Activated T-helper 9 cell treated with anti-CD3 and anti-CD28 coated beads, Interleukin-2, amount 50 U/mL, for 16 hours (primary cell): ENCODE data around the gene CFAP57.

ENCODE experiments used
- DNase-seq: peaks from one replicate; pipeline ENCODE4 v3.0.0-alpha.2; 2020; ENCODE audit warnings: low read depth

The CFAP57 gene

GRCh38 chr1:43227143-43227764 lies 55.1 kb downstream of the CFAP57 start:
- peak; percentile 75 for DNase-seq

DNA sequence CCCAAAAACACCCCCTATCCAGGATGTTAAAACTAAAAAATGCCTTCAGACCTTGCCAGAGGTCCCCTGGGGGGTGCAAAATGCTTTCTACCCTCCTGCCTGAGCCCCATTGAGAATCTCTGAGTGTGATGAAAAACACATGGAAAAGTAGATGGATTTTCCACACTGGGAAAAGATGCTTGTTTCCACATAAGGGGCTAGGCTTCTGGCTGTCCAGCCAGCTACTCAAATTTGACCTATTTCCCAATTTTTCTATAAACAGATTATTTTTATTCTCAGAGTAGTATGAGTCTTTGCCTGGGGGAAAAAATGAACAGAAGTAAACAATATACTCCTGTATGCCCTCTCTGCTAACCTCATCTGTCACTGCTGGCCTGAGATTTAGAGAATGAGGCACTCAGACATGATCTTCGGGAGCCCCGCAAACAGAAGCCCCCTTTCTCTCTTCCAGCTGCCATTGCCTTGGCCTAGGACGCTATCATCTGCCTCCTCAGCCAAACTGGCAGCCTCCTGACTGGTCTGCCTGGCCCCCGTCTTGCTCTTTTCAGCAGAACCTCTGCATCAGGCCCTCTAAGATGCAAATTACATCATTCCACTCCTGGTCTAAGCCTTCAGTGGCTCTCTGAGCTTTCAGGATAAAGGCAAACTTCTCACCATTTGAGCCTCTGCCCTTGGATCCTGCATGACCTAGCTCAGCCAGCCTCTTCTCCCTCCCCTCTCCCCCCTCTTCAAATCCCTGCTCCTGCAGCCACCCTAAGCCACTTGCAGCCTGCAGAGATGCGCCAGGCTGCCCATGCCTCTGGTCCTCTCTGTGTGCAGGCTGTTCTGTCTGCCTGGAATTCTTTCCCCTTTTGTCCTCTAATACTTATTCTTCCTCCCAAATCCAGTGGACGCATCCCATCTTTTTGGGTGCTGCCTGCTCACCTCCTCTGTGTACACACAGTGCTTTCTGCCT lies 58.0 kb downstream of the CFAP57 start:
- no peak for DNase-seq

DNA sequence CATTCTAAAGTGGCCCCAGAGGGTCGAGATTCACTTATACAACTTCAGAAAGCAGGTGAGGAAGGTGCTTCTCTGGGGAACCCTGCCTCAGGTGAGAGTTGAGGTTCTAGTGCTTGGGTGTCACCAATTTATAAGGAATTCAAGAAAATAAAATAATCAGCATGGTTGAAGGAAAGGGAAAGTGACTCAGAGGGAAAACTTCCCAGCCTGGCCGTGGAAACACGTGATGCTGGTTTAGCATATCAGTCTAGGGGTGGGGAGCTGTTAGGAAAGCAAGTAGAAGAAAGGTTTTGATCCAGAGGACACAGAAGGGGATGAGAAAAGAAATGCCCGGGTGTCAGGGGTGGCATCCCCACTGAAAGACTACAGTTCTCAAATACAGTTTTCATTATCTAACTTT lies 59.9 kb downstream of the CFAP57 start:
- no peak for DNase-seq

DNA sequence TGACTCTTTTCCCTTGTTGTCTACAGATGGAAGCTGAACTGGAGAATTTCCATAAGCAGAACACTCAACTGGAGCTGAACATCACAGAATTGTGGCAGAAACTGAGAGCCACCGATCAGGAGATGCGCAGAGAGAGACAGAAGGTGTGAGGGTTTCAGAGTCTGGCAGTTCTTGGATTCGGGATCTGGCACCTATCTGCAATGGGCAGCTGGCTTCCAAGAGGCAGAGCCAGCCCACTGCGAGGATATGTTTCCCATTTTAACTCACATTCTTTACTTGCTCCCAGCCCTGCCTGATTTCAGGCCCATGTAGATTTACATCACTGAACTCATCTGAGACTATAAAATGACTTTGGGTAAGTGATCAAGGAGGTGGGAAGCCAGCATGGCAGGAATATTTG lies 60.4 kb downstream of the CFAP57 start:
- DNase-seq, result no peak

GRCh38 chr1:43233631-43234030 lies 61.5 kb downstream of the CFAP57 start:
- DNase-seq, result no peak

DNA sequence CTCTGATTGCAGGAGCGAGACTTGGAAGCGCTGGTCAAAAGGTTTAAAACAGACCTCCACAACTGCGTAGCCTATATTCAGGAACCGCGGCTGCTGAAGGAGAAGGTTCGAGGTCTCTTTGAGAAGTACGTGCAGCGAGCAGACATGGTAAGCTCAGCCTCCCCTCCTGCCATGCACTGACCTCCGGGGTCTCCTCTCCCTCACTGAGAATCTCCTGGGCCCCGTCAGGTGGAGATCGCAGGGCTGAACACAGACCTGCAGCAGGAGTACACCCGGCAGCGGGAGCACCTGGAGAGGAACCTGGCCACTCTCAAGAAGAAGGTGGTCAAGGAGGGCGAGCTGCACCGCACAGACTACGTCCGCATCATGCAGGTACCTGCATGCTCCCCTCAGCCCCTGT lies 62.1 kb downstream of the CFAP57 start:
- DNase-seq, result no peak

DNA sequence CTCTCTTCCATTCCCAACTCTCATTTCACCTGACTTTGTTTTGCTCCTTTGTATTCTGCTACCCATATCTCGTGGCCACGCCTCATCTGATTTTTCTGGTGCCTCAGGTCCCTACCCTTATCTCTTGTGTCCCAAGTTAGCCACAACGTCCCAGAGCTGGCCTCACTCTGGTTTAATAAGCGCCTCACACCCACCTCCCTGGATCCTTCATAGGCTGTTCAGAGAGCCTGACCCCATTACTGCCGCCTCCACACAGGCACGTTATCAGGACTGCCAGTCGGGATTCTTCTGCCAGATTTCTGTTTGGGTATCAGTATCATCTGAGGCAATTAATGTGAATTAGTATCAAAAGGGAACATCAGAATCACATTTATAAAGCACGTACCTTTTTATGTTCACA lies 62.9 kb downstream of the CFAP57 start:
- DNase-seq, result no peak

GRCh38 chr1:43235451-43236121 lies 63.5 kb downstream of the CFAP57 start:
- no peak for DNase-seq

- no peak for DNase-seq
These were observed 65.0 kb downstream of the CFAP57 start for GRCh38 chr1:43237121-43237520.

DNA sequence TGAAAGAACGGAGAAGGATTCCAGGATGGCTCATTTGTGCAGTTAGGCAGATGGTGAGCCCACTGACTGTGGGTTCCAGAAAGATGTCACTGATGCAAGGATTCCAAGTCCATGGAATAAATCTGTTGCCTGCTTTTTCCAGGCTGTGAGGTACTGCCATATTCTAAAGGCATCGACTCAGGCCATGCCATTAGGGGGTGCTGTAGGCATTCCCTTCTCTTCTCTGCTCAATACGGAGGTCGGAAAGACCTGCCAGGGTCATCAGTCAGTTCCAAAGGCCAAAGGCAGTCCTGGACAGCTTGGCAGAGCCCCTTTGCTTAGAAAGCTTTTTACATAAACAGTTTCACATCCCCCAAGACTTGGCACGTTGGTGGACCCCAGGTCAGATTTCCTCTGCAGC lies 66.0 kb downstream of the CFAP57 start:
- DNase-seq, result no peak

- no peak for DNase-seq
These were observed 66.9 kb downstream of the CFAP57 start for GRCh38 chr1:43238991-43239469.

GRCh38 chr1:43239484-43239883 lies 67.4 kb downstream of the CFAP57 start:
- no peak for DNase-seq

GRCh38 chr1:43241413-43241836 lies 69.3 kb downstream of the CFAP57 start:
- no peak for DNase-seq

GRCh38 chr1:43243299-43243698 lies 71.2 kb downstream of the CFAP57 start:
- DNase-seq, result no peak

- no peak for DNase-seq
These were observed 74.5 kb downstream of the CFAP57 start for GRCh38 chr1:43246466-43247213.

DNA sequence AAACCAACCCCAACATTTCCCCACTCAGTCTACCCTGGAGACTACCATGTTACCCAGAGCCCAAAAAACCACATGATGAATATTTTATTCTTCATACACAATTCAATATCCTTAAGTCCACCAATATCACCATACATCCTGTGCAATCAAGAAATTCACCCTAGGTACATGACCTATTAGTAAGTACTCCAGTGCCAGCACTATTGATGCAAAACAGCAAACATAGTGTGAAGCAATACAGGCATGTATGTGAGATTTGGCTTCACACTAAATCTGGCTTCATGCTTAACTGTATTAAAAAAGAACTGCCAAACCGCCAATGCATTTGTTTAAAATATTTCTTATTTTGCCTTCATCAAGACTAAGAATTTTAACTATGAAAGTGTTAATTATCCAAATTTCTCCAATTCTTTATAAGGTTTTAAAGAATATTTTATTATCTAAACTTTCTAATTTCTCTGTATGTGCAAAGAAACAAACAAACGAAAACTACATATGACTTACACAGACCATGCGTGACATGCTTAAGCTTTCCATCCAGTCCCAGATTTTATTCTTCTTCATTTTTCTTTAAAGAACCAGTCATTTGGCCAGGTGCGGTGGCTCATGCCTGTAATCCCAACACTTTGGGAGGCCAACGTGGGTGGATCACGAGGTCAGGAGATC lies 75.3 kb downstream of the CFAP57 start:
- no peak for DNase-seq

GRCh38 chr1:43250351-43250761 lies 78.2 kb downstream of the CFAP57 start:
- no peak for DNase-seq

DNA sequence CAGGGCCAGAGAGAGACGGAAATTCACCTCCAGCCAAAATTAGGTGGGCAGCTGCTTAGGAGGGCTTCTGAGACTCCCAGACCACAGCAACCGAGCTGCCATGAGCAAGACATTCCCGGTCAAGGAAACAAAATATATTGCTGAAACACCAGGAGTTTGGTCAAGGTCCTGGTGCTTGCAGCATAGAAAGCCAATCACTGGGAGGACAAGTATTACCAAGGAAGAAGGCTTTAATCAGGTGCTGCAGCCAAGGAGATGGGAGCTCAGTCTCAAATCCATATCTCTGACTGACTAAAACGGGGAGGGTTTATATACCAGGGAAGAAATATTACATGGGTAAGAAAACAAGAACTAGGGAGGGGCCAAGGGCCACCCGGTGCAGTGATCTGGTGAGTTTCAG lies 78.9 kb downstream of the CFAP57 start:
- DNase-seq, result no peak

- DNase-seq, result no peak
These were observed 80.1 kb downstream of the CFAP57 start for GRCh38 chr1:43252225-43252624.

GRCh38 chr1:43253173-43253572 lies 81.0 kb downstream of the CFAP57 start:
- no peak for DNase-seq

GRCh38 chr1:43253876-43254275 lies 81.7 kb downstream of the CFAP57 start:
- DNase-seq, result no peak
